ENCODE data around the gene OR51M1.

DNA sequence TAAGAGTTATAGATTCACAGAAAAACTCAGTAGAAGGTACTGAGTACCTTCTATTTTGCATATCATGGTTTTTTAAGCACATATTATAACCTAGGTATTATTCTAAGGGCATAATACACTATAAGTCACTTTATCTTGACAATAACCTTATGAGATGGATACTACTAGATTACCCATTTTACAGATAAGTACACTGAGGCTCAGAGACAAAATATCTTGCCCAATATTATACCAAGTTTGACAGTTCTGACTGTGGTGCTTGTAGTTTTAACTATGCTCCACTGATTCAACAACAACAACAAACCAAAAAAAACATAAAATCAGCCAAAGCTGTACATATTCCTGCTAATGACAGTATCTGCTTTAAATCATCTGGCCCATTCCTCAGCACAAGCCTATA, 10.5 kb downstream of the OR51M1 start:
- no peak for TF ChIP-seq CTCF (conservative IDR thresholded peaks at IDR 0.05)
- no peak for TF ChIP-seq EZH2 (IDR thresholded peaks at IDR 0.05; ENCODE audit: low read depth)
